Uterus (tissue), 2 donors: ENCODE results near the gene NDNF.

Experiments
- POLR2A ChIP-seq, 2 donors: fragments of 450-650 bp; IDR thresholded peaks; one replicate each; pipeline ENCODE4 v1.6.1; 2016; ENCODE audit warnings: antibody characterized with exemption in 2 of 2, mild to moderate bottlenecking in 1 of 2, moderate library complexity in 1 of 2
- TF ChIP-seq, protein P1 (sequence below), 4 experiments: fragments of 200-600 bp in 2 of 4; fragments of 450-650 bp in 2 of 4; sonication (generic) in 2 of 4; IDR thresholded peaks; one replicate each; pipeline ENCODE4 v1.5.1; 2016 to 2019; ENCODE audit warnings: antibody characterized with exemption in 4 of 4, mild to moderate bottlenecking in 2 of 4, moderate library complexity in 1 of 4

DNA sequence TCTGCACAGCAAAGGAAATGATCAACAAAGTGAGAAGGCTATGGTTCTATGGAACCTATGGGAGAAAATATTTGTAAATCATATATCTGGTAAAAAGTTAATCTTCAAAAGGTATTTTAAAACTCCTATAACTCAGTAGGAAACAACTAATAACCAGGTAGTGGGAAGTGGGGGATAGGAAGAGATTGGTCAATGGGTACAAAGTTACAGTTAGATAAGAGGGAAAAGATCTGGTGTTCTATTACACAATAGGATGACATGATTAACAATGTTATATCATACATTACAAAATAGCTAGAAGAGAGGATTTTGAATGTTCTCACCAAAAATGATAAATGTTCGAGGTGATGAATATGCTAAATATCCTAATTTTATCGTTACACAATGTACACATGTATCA, 46.3 kb downstream of the NDNF start:
- TF ChIP-seq, protein P1, sequence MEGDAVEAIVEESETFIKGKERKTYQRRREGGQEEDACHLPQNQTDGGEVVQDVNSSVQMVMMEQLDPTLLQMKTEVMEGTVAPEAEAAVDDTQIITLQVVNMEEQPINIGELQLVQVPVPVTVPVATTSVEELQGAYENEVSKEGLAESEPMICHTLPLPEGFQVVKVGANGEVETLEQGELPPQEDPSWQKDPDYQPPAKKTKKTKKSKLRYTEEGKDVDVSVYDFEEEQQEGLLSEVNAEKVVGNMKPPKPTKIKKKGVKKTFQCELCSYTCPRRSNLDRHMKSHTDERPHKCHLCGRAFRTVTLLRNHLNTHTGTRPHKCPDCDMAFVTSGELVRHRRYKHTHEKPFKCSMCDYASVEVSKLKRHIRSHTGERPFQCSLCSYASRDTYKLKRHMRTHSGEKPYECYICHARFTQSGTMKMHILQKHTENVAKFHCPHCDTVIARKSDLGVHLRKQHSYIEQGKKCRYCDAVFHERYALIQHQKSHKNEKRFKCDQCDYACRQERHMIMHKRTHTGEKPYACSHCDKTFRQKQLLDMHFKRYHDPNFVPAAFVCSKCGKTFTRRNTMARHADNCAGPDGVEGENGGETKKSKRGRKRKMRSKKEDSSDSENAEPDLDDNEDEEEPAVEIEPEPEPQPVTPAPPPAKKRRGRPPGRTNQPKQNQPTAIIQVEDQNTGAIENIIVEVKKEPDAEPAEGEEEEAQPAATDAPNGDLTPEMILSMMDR (IDR thresholded peaks at IDR 0.05), result no peak
- TF ChIP-seq POLR2A (IDR thresholded peaks at IDR 0.05), result no peak
